Astrocyte (in vitro differentiated cells and primary cell): ENCODE data around the gene ACVRL1. TPM values are rescaled to one million over a fixed set of nuclear protein-coding genes. Genes with fewer than 3 reads are reported as not detected.

Source experiments
- DNase-seq: peaks from one replicate; pipeline ENCODE4 v3.0.0-alpha.2; 2010; ENCODE audit warnings: low read depth
- FAIRE-seq: peaks from 2 replicates; lab custom pipeline; 2011; peaks lifted over from hg19 to GRCh38; lab: Jason Lieb, UNC
- H2AFZ ChIP-seq: 2 replicates; pipeline ENCODE4 v1.6.0; 2012; ENCODE audit warnings: low read depth, low read length, inconsistent platforms
- H3K27ac ChIP-seq: 2 replicates; pipeline ENCODE4 v1.5.1; 2011; ENCODE audit warnings: low read depth, low read length, inconsistent platforms
- H3K27me3 ChIP-seq: 2 replicates; pipeline ENCODE4 v1.6.0; 2011; ENCODE audit warnings: low read length, inconsistent platforms; ENCODE audit not compliant: insufficient read depth
- H3K36me3 ChIP-seq: 2 replicates; pipeline ENCODE4 v1.5.1; 2011; ENCODE audit warnings: low read length, inconsistent platforms; ENCODE audit not compliant: insufficient read depth
- H3K4me1 ChIP-seq: 2 replicates; pipeline ENCODE4 v1.5.1; 2011; ENCODE audit warnings: low read length, inconsistent platforms; ENCODE audit not compliant: insufficient read depth
- H3K4me2 ChIP-seq: 2 replicates; pipeline ENCODE4 v1.6.0; 2012; ENCODE audit warnings: low read length, inconsistent platforms
- H3K4me3 ChIP-seq: 2 replicates; pipeline ENCODE4 v1.5.1; 2011; ENCODE audit warnings: low read depth, mild to moderate bottlenecking, low read length, inconsistent platforms; ENCODE audit not compliant: insufficient read depth
- H3K79me2 ChIP-seq: 2 replicates; pipeline ENCODE4 v1.6.0; 2012; ENCODE audit warnings: mild to moderate bottlenecking, low read length, inconsistent platforms; ENCODE audit not compliant: insufficient read depth
- H3K9ac ChIP-seq: 2 replicates; pipeline ENCODE4 v1.6.0; 2012; ENCODE audit warnings: mild to moderate bottlenecking, low read length, inconsistent platforms
- H3K9me3 ChIP-seq: 2 replicates; pipeline ENCODE4 v1.5.1; 2012; ENCODE audit warnings: low read depth, mild to moderate bottlenecking, low read length, inconsistent platforms; ENCODE audit not compliant: insufficient read depth
- H4K20me1 ChIP-seq: 2 replicates; pipeline ENCODE4 v1.6.0; 2012; ENCODE audit warnings: low read length, inconsistent platforms; ENCODE audit not compliant: insufficient read depth
- H3K27ac Mint-ChIP-seq: one replicate; pipeline ENCODE4 v1.8.0; 2021; ENCODE audit warnings: mild to moderate bottlenecking, mixed read lengths; ENCODE audit not compliant: unreplicated experiment
- H3K27me3 Mint-ChIP-seq: one replicate; pipeline ENCODE4 v1.8.0; 2021; ENCODE audit warnings: low read depth, mixed read lengths; ENCODE audit not compliant: unreplicated experiment
- H3K36me3 Mint-ChIP-seq: one replicate; pipeline ENCODE4 v1.8.0; 2021; ENCODE audit warnings: low read depth, mixed read lengths; ENCODE audit not compliant: unreplicated experiment
- H3K4me1 Mint-ChIP-seq: one replicate; pipeline ENCODE4 v1.8.0; 2021; ENCODE audit warnings: low read depth, mixed read lengths; ENCODE audit not compliant: unreplicated experiment
- H3K4me3 Mint-ChIP-seq: one replicate; pipeline ENCODE4 v1.8.0; 2021; ENCODE audit warnings: mild to moderate bottlenecking, moderate library complexity, mixed read lengths; ENCODE audit not compliant: unreplicated experiment
- H3K9me3 Mint-ChIP-seq: one replicate; pipeline ENCODE4 v1.8.0; 2021; ENCODE audit warnings: mild to moderate bottlenecking, mixed read lengths; ENCODE audit not compliant: unreplicated experiment
- CTCF ChIP-seq: IDR thresholded peaks from 2 replicates; pipeline ENCODE4 v1.5.1; 2011; ENCODE audit warnings: low read depth, mild to moderate bottlenecking, inconsistent platforms, low read length, moderate library complexity; ENCODE audit not compliant: insufficient read depth
- EZH2 ChIP-seq: IDR thresholded peaks from 2 replicates; pipeline ENCODE4 v1.6.1; 2012; ENCODE audit warnings: mild to moderate bottlenecking, low read length, inconsistent platforms; ENCODE audit not compliant: insufficient read depth
- total RNA-seq: library from RNA; stranded (reverse); gene quantifications from 2 replicates; pipeline ENCODE4 v1.2.1, GENCODE V29; 2021

The ACVRL1 gene
- total RNA-seq, 1 donor from 2014 or later, result 0.95 TPM

- peaks cover 4% of the 10 kb centered on the region for H3K27me3 ChIP-seq
- H3K4me3 Mint-ChIP-seq, result no peak overlapping the region
- peaks cover 23% of the 10 kb centered on the region for H3K4me1 Mint-ChIP-seq
- H3K9me3 ChIP-seq, result no peaks in the 10 kb centered on the region
- H3K9ac ChIP-seq, result no peak overlapping the region
- no peak for FAIRE-seq
- no peak for DNase-seq
- H3K27ac Mint-ChIP-seq, result no peak overlapping the region
- no peaks in the 10 kb centered on the region for H3K36me3 Mint-ChIP-seq
- H3K36me3 ChIP-seq, result no peaks in the 10 kb centered on the region
- peaks cover 26% of the 10 kb centered on the region for H3K4me1 ChIP-seq
- TF ChIP-seq EZH2, result no peak
- no peak for TF ChIP-seq CTCF
- no peak overlapping the region for H3K27ac ChIP-seq
- H4K20me1 ChIP-seq, result no peaks in the 10 kb centered on the region
- no peaks in the 10 kb centered on the region for H3K9me3 Mint-ChIP-seq
- no peaks in the 10 kb centered on the region for H3K79me2 ChIP-seq
- no peak overlapping the region for H2AFZ ChIP-seq
- H3K4me2 ChIP-seq, result no peak overlapping the region
- H3K4me3 ChIP-seq, result no peak overlapping the region
- peaks cover 48% of the 10 kb centered on the region for H3K27me3 Mint-ChIP-seq
Observed at GRCh38 chr12:51866762-51867161, 40.5 kb upstream of the ACVRL1 start.

- Mint-ChIP-seq H3K36me3 (no peaks in the 10 kb centered on the region), H3K9me3 (no peaks in the 10 kb centered on the region), H3K27ac (no peak overlapping the region), H3K27me3 (peaks cover 46% of the 10 kb centered on the region), H3K4me3 (no peak overlapping the region), H3K4me1 (peaks cover 23% of the 10 kb centered on the region)
- no peak for FAIRE-seq
- H3K4me2 ChIP-seq, result no peak overlapping the region
- no peaks in the 10 kb centered on the region for H3K36me3 ChIP-seq
- TF ChIP-seq CTCF, result no peak
- TF ChIP-seq EZH2, result no peak
- peaks cover 26% of the 10 kb centered on the region for H3K4me1 ChIP-seq
- no peak overlapping the region for H3K4me3 ChIP-seq
- no peaks in the 10 kb centered on the region for H3K79me2 ChIP-seq
- no peak overlapping the region for H2AFZ ChIP-seq
- H4K20me1 ChIP-seq, result no peaks in the 10 kb centered on the region
- no peak overlapping the region for H3K9ac ChIP-seq
- H3K27me3 ChIP-seq, result peaks cover 4% of the 10 kb centered on the region
- H3K27ac ChIP-seq, result no peak overlapping the region
- no peaks in the 10 kb centered on the region for H3K9me3 ChIP-seq
- DNase-seq, result no peak
Observed at GRCh38 chr12:51867371-51867770, 39.9 kb upstream of the ACVRL1 start.

GRCh38 chr12:51867796-51868428 is 39.4 kb upstream of the ACVRL1 start:
- Histone ChIP-seq H3K9ac (no peak overlapping the region), H4K20me1 (no peaks in the 10 kb centered on the region), H3K4me2 (no peak overlapping the region), H3K9me3 (no peaks in the 10 kb centered on the region), H3K36me3 (no peaks in the 10 kb centered on the region), H3K4me3 (no peak overlapping the region), H3K27ac (no peak overlapping the region), H3K4me1 (peaks cover 26% of the 10 kb centered on the region), H3K79me2 (no peaks in the 10 kb centered on the region), H3K27me3 (peaks cover 4% of the 10 kb centered on the region), H2AFZ (no peak overlapping the region)
- no peak for TF ChIP-seq EZH2
- TF ChIP-seq CTCF, result no peak
- Mint-ChIP-seq H3K4me1 (peaks cover 23% of the 10 kb centered on the region), H3K4me3 (peak overlapping the region; percentile 57), H3K27ac (no peak overlapping the region), H3K27me3 (peaks cover 48% of the 10 kb centered on the region), H3K36me3 (no peaks in the 10 kb centered on the region), H3K9me3 (no peaks in the 10 kb centered on the region)
- DNase-seq, result no peak
- no peak for FAIRE-seq
